HG02798 (cell line): ENCODE results near the gene CFAP77.

ENCODE experiments used
- ATAC-seq: cut with Tn5 transposase; IDR thresholded peaks from one replicate; pipeline ENCODE4 v1.9.1; 2021; ENCODE audit warnings: mild to moderate bottlenecking; ENCODE audit not compliant: unreplicated experiment, poor library complexity

CFAP77 gene

GRCh38 chr9:132407196-132407595 is 2.8 kb upstream of the CFAP77 start:
- no peak for ATAC-seq

- no peak for ATAC-seq
Observed at GRCh38 chr9:132408521-132408920, 1.5 kb upstream of the CFAP77 start.

DNA sequence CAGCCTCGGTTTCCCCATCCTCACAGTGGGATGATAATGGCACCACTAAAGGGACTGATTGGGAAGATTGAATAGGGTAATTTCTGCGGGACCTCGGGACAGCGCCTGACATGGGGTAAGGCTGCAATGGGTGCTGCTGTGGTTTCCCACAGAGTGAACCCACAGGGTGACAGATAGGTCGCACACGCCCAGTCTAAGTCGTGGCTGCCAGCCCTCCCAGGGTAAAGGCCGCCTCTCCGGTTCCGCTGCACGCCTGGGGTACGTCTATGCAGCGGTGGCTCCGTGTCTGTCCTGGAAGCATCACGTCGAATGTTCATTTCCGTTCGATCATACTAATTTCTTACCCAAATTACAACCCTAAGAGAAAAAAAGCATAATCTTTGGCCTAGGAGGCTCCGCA is 631 bp downstream of the CFAP77 start:
- no peak for ATAC-seq

- ATAC-seq, result no peak
Observed at GRCh38 chr9:132411091-132411508, 1.1 kb downstream of the CFAP77 start.

GRCh38 chr9:132412089-132412488 is 2.1 kb downstream of the CFAP77 start:
- no peak for ATAC-seq

- ATAC-seq, result no peak
Observed at GRCh38 chr9:132413926-132414325, 3.9 kb downstream of the CFAP77 start.

DNA sequence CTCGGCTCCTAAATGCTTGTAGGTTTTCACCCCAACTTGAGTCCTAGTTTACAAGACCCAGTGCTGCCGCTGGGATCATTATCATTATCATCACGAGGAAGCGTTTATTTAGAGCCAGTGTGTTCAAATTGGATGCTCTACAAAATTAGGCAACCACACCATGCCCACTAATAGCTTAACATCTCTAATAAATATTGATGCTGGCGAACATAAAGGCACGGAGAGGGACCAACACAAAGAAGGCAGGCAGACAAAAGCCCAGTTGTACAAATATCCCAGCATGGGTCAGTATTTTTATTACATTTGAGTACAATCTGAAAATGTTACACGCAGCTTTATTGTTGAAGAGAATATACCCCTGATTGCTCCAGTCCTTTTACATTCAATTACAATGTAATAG is 4.7 kb downstream of the CFAP77 start:
- ATAC-seq, result no peak

DNA sequence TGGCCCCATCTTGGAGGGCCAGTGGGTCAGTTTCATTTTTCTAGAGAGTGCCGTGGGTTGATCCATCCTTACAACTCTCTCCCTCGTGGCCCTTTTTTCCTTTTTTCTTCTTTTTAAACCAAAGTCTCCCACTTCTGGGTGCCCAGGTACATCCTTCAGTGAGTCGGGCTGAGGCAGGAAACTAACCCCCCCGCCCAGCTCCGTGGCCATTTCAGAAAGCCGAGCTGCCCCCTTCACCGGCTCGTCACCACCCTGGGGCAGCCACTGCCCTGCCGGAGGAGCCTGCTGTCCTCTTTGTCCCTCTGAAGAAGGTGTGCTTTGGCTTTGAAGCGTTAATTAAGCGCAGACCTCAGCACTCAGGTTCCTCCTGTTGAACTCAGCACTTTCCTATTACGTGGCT is 5.2 kb downstream of the CFAP77 start:
- no peak for ATAC-seq

DNA sequence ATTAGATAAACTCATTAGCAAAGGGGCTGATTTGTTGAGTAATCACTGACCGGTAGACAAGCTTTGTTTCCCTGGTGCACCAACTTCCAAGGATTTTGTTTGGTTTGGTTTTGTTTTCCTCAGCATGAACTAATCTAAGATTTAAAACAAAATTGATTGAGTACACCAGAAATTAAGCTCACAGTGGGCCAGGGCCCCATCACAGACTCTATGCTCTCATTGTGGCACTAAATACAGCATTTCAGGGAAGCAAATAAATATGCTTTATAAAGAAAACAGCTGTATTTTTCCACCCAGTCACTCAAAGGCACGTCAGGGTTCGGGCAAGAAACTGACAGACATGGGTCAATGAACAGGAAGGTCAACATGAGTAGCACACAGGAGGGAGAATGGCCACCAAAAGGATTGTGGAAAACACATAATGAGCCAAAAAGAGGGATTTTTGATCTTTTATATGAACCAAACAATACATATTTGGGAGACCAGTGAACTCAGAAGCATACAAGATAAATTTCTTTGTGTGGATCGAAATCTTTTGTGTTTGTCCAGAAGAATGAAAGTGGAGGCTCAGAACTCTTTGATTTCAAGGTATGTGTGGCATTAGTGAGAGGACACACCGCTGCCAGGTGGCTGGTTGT is 8.8 kb downstream of the CFAP77 start:
- ATAC-seq, result no peak

DNA sequence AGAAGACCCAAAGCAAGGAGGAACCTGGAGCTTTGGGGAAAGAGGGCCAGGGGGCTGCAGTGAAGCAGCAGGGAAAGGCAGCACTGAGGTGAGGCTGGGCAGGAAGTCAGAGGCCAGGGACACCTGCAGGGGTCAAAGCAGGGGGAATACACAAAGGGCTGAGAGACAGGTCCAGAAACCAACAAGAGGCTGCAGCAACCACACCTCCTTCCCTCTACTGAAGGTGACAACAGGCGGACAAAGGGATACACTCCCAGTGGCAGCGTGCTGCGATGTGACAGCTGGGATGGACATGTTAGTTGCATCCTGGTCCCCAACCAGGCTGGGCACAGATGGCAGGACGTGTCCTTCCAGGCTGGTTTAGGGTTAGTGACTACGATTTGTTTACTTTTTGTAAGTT is 12.6 kb downstream of the CFAP77 start:
- ATAC-seq, result no peak

DNA sequence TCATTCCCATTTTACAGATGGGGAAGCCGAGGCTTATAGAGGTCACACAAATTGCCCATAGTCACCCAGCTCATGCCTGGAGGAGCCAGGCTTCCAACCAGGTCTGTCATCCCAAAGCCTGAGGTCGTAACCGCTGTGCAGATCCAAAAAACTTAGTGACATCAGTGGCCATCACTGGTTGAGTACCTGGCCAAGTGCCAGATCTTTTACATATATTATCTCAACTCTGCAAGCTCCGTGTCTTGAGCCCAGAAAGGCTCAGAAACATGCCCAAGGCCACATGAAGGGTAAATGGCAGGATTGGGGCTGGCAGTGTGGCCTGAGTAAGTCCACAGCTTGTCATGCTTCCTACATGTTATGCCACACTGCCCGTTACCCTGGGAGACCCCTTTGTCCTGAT is 13.5 kb downstream of the CFAP77 start:
- ATAC-seq, result no peak

DNA sequence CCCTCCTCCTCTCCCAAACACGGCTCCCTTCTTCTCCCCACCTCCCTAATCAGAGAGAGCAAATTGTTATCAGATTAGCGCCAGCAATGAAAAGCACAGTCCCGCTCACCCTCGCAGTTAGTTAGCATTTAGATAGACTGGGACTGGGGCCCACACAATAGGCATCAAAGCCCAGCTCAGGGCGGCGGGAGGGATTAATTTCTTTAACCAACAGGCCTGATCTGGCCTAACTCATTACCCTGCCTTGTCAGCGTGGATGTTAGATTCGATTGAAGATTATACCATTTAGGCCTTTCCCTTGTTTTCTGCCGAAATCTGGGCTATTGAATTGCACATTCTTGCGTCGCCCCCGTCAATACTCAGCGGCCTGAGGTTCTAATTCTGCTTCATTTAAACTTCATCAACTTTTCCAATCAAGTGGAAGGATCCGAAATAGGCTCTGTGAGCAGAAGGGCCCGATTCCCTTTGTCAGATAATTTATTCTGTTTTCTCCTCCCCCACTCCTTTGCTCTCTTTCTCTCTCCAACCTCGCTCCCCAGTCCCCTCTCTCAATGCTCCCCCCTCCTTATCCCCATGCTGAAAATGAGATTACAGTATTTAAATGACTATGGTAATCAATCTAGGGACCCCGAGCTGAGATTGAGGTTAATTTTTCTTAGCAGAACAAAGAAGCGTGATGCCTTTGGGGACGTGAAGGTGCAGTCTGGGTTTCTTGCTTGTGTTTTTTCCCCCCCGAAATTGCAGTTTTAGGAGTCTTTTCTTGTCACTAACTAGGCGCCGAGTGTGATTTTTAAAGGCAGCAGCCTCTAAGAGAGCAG is 15.1 kb downstream of the CFAP77 start:
- ATAC-seq, result no peak

DNA sequence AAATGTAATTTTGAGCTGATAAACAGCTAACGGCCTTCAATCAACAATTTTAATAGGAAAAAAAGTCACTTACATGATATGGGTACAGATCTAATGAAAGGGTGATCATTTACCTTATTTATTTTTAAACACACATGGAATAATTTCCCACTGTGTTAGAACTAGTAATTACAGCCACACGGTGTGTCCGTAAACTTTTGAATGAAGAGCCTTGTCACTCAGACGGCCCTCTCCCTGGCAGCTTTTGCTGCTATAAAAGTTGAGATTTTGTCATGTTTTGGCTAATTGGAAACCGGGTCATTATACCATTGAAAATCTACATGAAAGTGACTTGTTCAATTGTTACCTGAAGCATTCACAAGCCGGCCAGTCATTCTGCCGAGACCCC is 15.7 kb downstream of the CFAP77 start:
- no peak for ATAC-seq

DNA sequence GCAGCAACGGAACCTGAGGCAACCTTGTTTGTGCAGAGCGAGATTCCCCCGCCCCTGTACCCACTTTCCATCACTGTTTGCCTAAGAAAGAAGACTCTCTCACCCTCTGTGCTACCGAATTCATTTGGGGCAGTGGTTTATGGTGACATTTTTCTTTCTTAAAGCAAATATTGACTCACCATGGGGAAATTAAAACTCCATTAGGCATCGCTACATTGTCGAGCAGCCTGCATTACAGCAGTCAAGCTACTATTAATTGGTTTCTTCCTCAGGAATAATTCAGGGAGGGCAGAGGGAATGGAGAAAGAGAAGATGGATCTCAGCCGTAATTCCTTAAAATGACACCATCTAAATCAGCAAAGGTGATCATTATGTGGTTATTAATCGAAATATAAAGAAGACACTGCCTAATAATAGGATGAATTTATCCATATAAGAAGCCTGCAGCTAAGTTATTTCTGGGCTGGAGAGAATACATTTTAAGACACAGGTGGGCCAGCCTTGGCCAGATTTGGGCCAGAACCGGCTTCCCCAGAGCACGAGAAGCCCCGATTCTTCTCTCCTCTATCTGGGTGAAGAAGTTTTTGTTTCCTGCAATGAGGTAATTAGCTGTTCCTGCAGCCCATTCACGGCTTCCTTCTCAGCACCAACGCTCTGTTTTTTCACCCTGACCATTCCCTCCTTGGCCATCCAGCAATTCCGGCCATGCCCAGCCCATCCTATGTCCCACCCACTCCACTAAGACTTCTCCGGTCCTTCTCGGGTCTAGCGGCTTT is 16.8 kb downstream of the CFAP77 start:
- ATAC-seq, result no peak

GRCh38 chr9:132430998-132431397 is 21.0 kb downstream of the CFAP77 start:
- ATAC-seq, result no peak

DNA sequence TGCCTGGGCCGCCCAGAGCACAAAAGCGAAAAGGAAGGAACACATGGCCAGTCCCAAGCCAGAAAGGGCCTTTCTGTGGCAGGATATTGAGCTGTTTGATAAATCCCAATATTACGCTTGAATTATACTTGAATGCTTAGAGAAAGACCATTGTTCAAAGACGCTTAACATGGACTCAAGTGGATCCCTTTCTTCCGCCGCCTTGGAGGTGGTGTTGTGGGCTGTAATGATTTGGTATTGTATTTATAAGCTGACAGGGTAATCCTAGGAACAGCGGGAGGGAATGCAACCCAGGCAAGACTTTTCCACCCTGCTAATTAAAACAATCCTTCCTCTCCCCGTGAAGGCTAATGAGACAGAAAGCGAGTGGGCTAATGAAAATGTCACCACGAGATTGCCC is 24.9 kb downstream of the CFAP77 start:
- no peak for ATAC-seq

GRCh38 chr9:132439153-132439552 is 29.1 kb downstream of the CFAP77 start:
- ATAC-seq, result no peak

- ATAC-seq, result no peak
Observed at GRCh38 chr9:132440735-132441134, 30.7 kb downstream of the CFAP77 start.

DNA sequence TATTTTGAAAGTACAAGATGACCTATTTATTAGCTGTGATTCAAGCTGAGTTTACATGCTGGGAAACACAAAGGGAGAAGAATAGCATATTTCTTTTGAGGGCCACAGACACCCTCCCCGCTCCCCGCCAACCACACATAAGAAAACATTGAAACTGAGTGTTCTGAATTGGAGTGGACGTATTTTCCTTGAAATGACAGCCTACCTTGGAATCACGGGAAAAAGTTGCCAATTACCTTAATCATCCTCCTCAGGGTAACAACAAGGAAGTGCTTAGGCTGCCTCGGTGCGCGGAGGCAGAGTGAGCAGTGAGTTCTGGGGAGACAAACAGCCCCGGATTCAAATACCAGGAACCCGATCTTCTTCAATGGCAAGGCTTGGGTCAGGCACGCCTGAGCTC is 31.4 kb downstream of the CFAP77 start:
- ATAC-seq, result no peak

GRCh38 chr9:132443951-132444607 is 34.1 kb downstream of the CFAP77 start:
- ATAC-seq, result no peak

GRCh38 chr9:132446887-132447286 is 36.9 kb downstream of the CFAP77 start:
- ATAC-seq, result no peak
